K562 (cell line): ENCODE data around the gene NACC1.

Experiments used
- ATF2 ChIP-seq: sonication (generic); formaldehyde crosslinking; IDR thresholded peaks from 2 replicates; pipeline ENCODE4 v1.8.1; 2022; ENCODE audit warnings: missing genetic modification reagents
- EZH2 ChIP-seq: IDR thresholded peaks from 2 replicates; pipeline ENCODE4 v1.6.1; 2012; ENCODE audit warnings: low read depth, mild to moderate bottlenecking, inconsistent platforms, low read length, borderline replicate concordance
- FIP1L1 ChIP-seq: fragments of 200-400 bp; formaldehyde crosslinking; IDR thresholded peaks from 2 replicates; pipeline ENCODE4 v1.6.1; 2018; ENCODE audit warnings: mild to moderate bottlenecking, low read depth, low read length; ENCODE audit not compliant: poor library complexity, severe bottlenecking
- KLF13 ChIP-seq: fragments of 450-650 bp; IDR thresholded peaks from 2 replicates; pipeline ENCODE4 v1.6.1; 2016; ENCODE audit warnings: missing genetic modification characterization, low read depth, mild to moderate bottlenecking, missing compliant biosample characterization, moderate library complexity, borderline replicate concordance
- MXI1 ChIP-seq: IDR thresholded peaks from 2 replicates; pipeline ENCODE4 v1.6.1; 2011; ENCODE audit warnings: low read depth, mild to moderate bottlenecking, improper control_type of control experiment, low read length
- NKRF ChIP-seq: fragments of 450-650 bp; IDR thresholded peaks from 2 replicates; pipeline ENCODE4 v1.6.1; 2016; ENCODE audit warnings: borderline replicate concordance
- RBM14 ChIP-seq: fragments of 200-400 bp; formaldehyde crosslinking; IDR thresholded peaks from 2 replicates; pipeline ENCODE4 v1.6.1; 2018; ENCODE audit warnings: low read depth, mild to moderate bottlenecking, low read length, moderate library complexity, borderline replicate concordance; ENCODE audit not compliant: insufficient read depth
- SIN3A ChIP-seq, 2 experiments: fragments of 150-350 bp in 1 of 2; IDR thresholded peaks; 2 replicates each; pipeline ENCODE4 v1.6.1; 2011 to 2016; ENCODE audit warnings: borderline replicate concordance in 2 of 2, low read depth in 2 of 2, low read length in 2 of 2, mild to moderate bottlenecking in 2 of 2, moderate library complexity in 2 of 2; ENCODE audit not compliant: control insufficient read depth in 1 of 2
- TAF1 ChIP-seq: IDR thresholded peaks from 2 replicates; pipeline ENCODE4 v1.6.1; 2011; ENCODE audit warnings: mild to moderate bottlenecking, low read length, moderate library complexity; ENCODE audit not compliant: insufficient read depth, control insufficient read depth, severe bottlenecking; ENCODE audit errors: extremely low read depth
- USF2 ChIP-seq: sonication (generic); formaldehyde crosslinking; IDR thresholded peaks from 2 replicates; pipeline ENCODE4 v1.5.0; 2020; ENCODE audit warnings: missing genetic modification reagents
- ZNF384 ChIP-seq: IDR thresholded peaks from 2 replicates; pipeline ENCODE4 v1.6.1; 2012; ENCODE audit warnings: low read depth, low read length, improper control_type of control experiment
- ZNF41 ChIP-seq: fragments of 250-450 bp; sonication (Bioruptor Pico); conservative IDR thresholded peaks from 2 replicates; pipeline ENCODE4 v1.4.0; 2020; ENCODE audit warnings: mild to moderate bottlenecking
- TF ChIP-seq, protein P1 (sequence below): fragments of 450-650 bp; IDR thresholded peaks from 2 replicates; pipeline ENCODE4 v1.6.1; 2016; ENCODE audit warnings: antibody characterized with exemption
- TF ChIP-seq, protein P2 (sequence below): sonication (generic); formaldehyde crosslinking; IDR thresholded peaks from 2 replicates; pipeline ENCODE4 v1.8.0; 2022; ENCODE audit warnings: missing genetic modification reagents, mild to moderate bottlenecking, borderline replicate concordance

GRCh38 chr19:13132471-13133180 is 14.6 kb downstream of the NACC1 start:
- no peak for TF ChIP-seq FIP1L1
- TF ChIP-seq, protein P1, sequence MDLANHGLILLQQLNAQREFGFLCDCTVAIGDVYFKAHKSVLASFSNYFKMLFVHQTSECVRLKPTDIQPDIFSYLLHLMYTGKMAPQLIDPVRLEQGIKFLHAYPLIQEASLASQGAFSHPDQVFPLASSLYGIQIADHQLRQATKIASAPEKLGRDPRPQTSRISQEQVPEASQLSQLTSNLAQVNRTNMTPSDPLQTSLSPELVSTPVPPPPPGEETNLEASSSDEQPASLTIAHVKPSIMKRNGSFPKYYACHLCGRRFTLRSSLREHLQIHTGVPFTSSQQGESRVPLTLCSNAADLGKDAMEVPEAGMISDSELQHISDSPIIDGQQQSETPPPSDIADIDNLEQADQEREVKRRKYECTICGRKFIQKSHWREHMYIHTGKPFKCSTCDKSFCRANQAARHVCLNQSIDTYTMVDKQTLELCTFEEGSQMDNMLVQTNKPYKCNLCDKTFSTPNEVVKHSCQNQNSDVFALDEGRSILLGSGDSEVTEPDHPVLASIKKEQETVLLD = no peak
- no peak for TF ChIP-seq USF2 (CRISPR knock-in tag)
- TF ChIP-seq NKRF = no peak
- no peak for TF ChIP-seq RBM14
- no peak for TF ChIP-seq TAF1
- TF ChIP-seq SIN3A (IDR thresholded peaks at IDR 0.05; ENCODE audit: borderline replicate concordance in 2 of 2, control insufficient read depth in 1 of 2, low read depth in 2 of 2, low read length in 2 of 2) = no peak
- no peak for TF ChIP-seq ZNF41 (CRISPR knock-in tag)
- no peak for TF ChIP-seq ATF2 (CRISPR knock-in tag)
- TF ChIP-seq KLF13 (tag) = no peak
- TF ChIP-seq, protein P2, sequence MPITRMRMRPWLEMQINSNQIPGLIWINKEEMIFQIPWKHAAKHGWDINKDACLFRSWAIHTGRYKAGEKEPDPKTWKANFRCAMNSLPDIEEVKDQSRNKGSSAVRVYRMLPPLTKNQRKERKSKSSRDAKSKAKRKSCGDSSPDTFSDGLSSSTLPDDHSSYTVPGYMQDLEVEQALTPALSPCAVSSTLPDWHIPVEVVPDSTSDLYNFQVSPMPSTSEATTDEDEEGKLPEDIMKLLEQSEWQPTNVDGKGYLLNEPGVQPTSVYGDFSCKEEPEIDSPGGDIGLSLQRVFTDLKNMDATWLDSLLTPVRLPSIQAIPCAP (CRISPR knock-in tag) = no peak
- no peak for TF ChIP-seq EZH2
- TF ChIP-seq MXI1 = no peak
- no peak for TF ChIP-seq ZNF384
